Skeletal muscle satellite cell (primary cell): ENCODE data around the gene SARS1.

Source experiments
- H3K27me3 ChIP-seq: 2 replicates; pipeline ENCODE4 v1.7.0; 2013; ENCODE audit warnings: low read length; ENCODE audit not compliant: control insufficient read depth, insufficient read depth
- H3K36me3 ChIP-seq: 2 replicates; pipeline ENCODE4 v1.7.0; 2013; ENCODE audit warnings: mild to moderate bottlenecking, control low read depth, low read length; ENCODE audit not compliant: insufficient read depth
- H3K4me1 ChIP-seq: 2 replicates; pipeline ENCODE4 v1.7.0; 2013; ENCODE audit warnings: low read length; ENCODE audit not compliant: control insufficient read depth, insufficient read depth
- H3K4me2 ChIP-seq: 2 replicates; pipeline ENCODE4 v1.7.0; 2013; ENCODE audit warnings: mild to moderate bottlenecking, low read length
- H3K4me3 ChIP-seq: 2 replicates; pipeline ENCODE4 v1.7.0; 2013; ENCODE audit warnings: low read length
- H3K9ac ChIP-seq: 2 replicates; pipeline ENCODE4 v1.7.0; 2013; ENCODE audit warnings: mild to moderate bottlenecking, low read depth, low read length, moderate library complexity
- H3K9me3 ChIP-seq: replicated peaks from 2 replicates; pipeline ENCODE4 v1.7.0; 2013; ENCODE audit warnings: mild to moderate bottlenecking, control low read depth, low read length

Gene SARS1

GRCh38 chr1:109193653-109194590 lies 19.8 kb upstream of the SARS1 start:
- Histone ChIP-seq H3K9me3 (no peaks in the 10 kb centered on the region), H3K4me1 (peaks cover 22% of the 10 kb centered on the region), H3K4me2 (no peak overlapping the region), H3K9ac (no peak overlapping the region), H3K27me3 (no peaks in the 10 kb centered on the region), H3K36me3 (no peaks in the 10 kb centered on the region), H3K4me3 (no peak overlapping the region)

GRCh38 chr1:109197158-109198042 lies 16.3 kb upstream of the SARS1 start:
- Histone ChIP-seq H3K9ac (peak overlapping the region; percentile 42), H3K9me3 (no peaks in the 10 kb centered on the region), H3K4me3 (no peak overlapping the region), H3K27me3 (no peaks in the 10 kb centered on the region), H3K36me3 (no peaks in the 10 kb centered on the region), H3K4me1 (peaks cover 33% of the 10 kb centered on the region), H3K4me2 (peak overlapping the region; percentile 45)

GRCh38 chr1:109198043-109198695 lies 15.5 kb upstream of the SARS1 start:
- H3K4me1 ChIP-seq = peaks cover 33% of the 10 kb centered on the region
- no peaks in the 10 kb centered on the region for H3K9me3 ChIP-seq
- H3K27me3 ChIP-seq = no peaks in the 10 kb centered on the region
- peak overlapping the region; percentile 42 for H3K9ac ChIP-seq
- peak overlapping the region; percentile 45 for H3K4me2 ChIP-seq
- no peaks in the 10 kb centered on the region for H3K36me3 ChIP-seq
- no peak overlapping the region for H3K4me3 ChIP-seq

DNA sequence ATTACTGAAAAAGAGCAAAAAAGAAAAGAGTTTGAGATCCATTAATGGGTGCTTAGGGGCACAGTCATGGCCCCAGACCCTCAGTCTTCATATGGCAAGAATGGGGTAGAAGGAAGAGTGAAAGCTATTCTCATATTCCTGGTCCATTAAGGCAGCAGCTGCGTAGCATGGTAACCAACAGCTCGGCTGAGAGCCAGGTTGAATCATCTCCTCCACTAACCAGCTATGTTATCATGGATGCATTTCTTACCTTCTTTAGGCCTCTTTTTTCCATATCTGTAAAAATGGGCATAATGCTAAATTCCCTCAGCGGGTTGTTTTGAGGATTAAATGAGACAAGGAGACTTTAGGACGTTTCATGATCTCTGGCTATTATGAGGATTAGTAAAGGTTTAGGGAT lies 15.0 kb upstream of the SARS1 start:
- H3K36me3 ChIP-seq = no peaks in the 10 kb centered on the region
- no peaks in the 10 kb centered on the region for H3K9me3 ChIP-seq
- H3K27me3 ChIP-seq = no peaks in the 10 kb centered on the region
- no peak overlapping the region for H3K4me3 ChIP-seq
- H3K4me1 ChIP-seq = peaks cover 33% of the 10 kb centered on the region
- H3K4me2 ChIP-seq = peak overlapping the region; percentile 45
- no peak overlapping the region for H3K9ac ChIP-seq

DNA sequence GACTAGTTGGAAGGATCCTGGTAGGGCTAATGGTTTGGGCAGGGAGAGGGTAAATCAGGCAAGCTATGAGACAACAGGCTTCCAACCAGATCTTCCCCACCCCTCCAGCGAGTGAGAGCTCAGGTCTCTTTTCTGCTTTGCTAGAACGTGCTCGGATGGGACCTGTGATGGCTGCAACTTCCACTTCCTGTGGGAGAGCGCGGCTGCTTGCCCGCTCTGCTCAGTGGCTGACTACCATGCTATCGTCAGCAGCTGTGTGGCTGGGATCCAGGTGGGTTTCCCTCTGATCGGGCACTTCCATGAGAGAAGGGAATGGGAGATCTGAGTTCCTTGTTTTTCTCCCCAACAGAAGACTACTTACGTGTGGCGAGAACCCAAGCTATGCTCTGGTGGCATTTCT lies 14.0 kb upstream of the SARS1 start:
- Histone ChIP-seq H3K36me3 (no peaks in the 10 kb centered on the region), H3K9ac (no peak overlapping the region), H3K4me3 (no peak overlapping the region), H3K4me1 (peaks cover 33% of the 10 kb centered on the region), H3K4me2 (no peak overlapping the region), H3K27me3 (no peaks in the 10 kb centered on the region), H3K9me3 (no peaks in the 10 kb centered on the region)

- Histone ChIP-seq H3K36me3 (no peaks in the 10 kb centered on the region), H3K4me3 (peak overlapping the region; percentile 43), H3K27me3 (no peaks in the 10 kb centered on the region), H3K4me1 (peaks cover 33% of the 10 kb centered on the region), H3K9ac (no peak overlapping the region), H3K4me2 (peak overlapping the region; percentile 66), H3K9me3 (no peaks in the 10 kb centered on the region)
Measured at GRCh38 chr1:109201123-109201703, 12.5 kb upstream of the SARS1 start.

DNA sequence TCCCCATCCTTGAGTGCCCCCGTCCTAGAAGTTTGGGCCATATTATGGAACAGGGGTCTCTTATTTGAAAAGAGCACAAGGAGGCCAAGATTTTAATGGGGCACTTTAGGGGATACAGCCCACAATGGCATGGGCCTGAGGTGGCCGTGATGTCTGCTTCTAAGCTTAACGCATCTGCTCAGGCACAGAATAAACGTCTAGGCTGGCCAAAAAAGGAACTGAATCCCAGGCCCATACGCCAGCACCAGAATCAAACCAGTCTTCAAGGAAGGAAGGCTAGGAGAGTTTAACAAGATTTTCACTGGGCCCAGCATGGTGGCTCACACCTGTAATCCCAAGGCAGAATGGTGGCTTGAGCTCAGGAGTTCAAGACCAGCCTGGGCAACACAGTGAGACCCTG lies 9.2 kb upstream of the SARS1 start:
- Histone ChIP-seq H3K4me2 (no peak overlapping the region), H3K27me3 (no peaks in the 10 kb centered on the region), H3K9me3 (no peaks in the 10 kb centered on the region), H3K36me3 (no peaks in the 10 kb centered on the region), H3K4me3 (no peak overlapping the region), H3K9ac (no peak overlapping the region), H3K4me1 (peaks cover 14% of the 10 kb centered on the region)

DNA sequence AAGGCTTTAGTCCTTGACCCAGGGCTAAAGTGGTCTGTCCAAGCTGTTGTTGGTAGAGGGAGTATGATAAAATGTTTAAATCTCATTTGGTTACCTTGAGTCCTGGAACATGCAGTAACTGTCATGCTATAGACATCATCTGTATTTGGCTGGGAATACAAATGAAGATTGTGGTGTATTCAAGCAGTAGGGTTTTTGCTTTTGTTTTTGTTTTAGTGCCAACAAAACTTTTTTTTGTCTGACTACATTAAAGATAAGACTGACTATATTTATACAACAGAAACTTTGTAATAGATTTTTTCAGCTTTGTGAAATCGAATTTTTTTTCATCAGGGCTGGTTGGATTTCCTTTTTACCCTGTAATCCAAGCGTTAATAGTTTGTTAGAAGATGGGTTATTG lies 7.4 kb upstream of the SARS1 start:
- H3K4me1 ChIP-seq = peaks cover 8% of the 10 kb centered on the region
- H3K9ac ChIP-seq = no peak overlapping the region
- H3K36me3 ChIP-seq = no peaks in the 10 kb centered on the region
- H3K27me3 ChIP-seq = no peaks in the 10 kb centered on the region
- no peaks in the 10 kb centered on the region for H3K9me3 ChIP-seq
- no peak overlapping the region for H3K4me3 ChIP-seq
- H3K4me2 ChIP-seq = no peak overlapping the region

GRCh38 chr1:109207467-109208103 lies 6.1 kb upstream of the SARS1 start:
- H3K36me3 ChIP-seq = no peaks in the 10 kb centered on the region
- H3K9me3 ChIP-seq = no peaks in the 10 kb centered on the region
- H3K4me2 ChIP-seq = no peak overlapping the region
- no peak overlapping the region for H3K9ac ChIP-seq
- peaks cover 3% of the 10 kb centered on the region for H3K4me1 ChIP-seq
- no peak overlapping the region for H3K4me3 ChIP-seq
- H3K27me3 ChIP-seq = no peaks in the 10 kb centered on the region

DNA sequence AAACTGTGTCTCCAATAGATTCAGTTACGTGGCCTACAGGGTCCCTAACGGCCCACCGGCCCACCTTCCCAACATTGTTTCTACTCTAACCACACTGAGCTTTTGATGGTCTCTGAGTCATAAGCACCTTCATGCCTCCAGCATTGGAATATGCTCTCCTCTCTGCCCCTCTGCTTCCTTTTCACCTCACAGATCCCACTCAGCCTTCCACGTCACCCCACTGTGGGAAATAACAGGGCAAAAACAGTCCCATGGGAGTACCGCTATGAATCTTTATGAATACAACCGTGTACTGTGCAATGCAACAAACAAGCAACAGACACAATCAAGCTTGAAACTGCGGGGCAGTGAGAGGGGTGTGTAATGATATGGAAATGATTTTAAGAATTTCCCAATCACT lies 5.3 kb upstream of the SARS1 start:
- Histone ChIP-seq H3K4me1 (peaks cover 6% of the 10 kb centered on the region), H3K36me3 (no peaks in the 10 kb centered on the region), H3K4me3 (no peak overlapping the region), H3K4me2 (no peak overlapping the region), H3K27me3 (no peaks in the 10 kb centered on the region), H3K9ac (no peak overlapping the region), H3K9me3 (no peaks in the 10 kb centered on the region)
